Retina (tissue), 1 donor: ENCODE measurements around the gene UVRAG.
A peak's percentile ranks its signal among the peaks of the same experiment; 100 is the strongest.
"Not testable (repeated sequence)": the region's sequence is repeated elsewhere in the genome, so short reads cannot be mapped to it uniquely, and the experiment has no call there.

Experiments used
- DNase-seq: peaks from one replicate; pipeline ENCODE4 v3.0.0-alpha.2; 2016

Gene UVRAG

DNA sequence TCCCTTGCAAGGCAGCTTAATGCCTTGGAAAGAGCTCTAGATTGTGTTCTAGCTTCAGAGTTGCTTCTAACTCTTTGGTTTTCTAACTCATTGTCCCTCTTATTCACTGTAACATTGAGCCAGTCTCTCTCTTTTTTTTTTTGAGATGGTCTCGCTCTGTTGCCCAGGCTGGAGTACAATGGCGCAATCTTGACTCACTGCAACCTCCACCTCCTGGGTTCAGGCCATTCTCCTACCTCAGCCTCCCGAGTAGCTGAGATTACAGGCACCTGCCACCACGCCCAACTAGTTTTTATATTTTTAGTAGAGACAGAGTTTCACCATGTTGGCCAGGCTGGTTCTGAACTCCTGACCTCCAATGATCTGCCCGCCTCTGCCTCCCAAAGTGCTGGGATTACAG is 266.1 kb downstream of the UVRAG start:
- not testable (repeated sequence) for DNase-seq

DNA sequence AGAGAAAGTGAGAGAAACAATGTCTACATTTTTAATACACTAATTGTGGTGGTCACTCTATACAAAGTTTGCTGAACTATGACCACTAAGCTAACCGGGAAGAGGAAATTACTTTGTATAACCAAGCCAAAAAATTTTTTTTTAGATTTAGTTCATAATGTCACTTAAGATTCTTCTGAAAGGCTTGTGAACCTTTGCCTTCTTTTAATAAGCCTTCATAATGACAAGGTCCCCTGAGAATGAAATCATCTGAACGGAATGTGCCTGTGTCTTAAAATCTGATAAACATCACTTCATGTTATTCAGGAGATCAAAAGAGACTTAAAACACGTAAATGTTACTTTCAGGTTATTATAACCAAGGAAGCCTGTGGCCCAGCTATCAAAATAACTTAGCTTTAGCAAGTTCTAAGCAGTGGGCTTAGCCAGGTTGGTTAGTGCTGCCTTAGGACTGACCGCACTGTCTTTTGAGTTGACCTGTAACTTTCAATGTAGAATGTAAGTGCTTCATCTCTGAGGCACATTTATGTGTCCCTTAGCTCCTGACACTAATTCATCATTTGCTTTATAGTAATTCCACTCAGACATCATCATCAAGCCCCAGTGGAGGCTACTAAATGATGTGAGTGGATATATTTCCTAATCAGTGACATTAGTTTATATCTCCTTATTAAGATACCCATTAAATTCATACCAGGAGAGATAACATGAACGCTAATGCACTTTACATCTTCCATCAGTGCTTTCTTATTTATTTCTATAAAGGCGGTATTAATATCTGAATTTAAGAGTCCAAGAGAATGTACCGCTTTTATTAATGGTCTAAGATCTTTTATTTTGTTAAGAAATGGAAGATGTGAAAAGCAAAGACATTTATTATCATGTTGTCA is 268.8 kb downstream of the UVRAG start:
- no peak for DNase-seq

DNA sequence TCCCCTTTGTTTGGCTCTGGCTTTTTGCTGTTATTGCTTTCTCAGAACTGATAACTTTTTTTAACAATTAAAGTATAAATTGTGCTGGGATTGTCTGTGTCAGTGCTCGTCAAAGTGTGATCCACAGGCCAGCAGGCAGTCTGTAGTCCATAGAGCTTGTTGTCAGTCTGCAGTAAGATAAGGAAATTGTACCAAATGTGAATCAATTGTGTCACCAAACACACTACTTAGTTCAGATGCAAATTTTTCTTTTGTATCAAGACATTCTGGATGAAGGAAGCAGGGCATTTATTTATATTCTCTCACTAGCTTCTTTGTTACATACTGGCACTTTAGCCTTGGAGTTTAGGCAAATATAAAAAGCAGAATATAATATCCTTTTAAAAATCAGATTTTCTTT is 270.3 kb downstream of the UVRAG start:
- no peak for DNase-seq

- no peak for DNase-seq
These were observed 272.0 kb downstream of the UVRAG start for GRCh38 chr11:76086743-76087635.

DNA sequence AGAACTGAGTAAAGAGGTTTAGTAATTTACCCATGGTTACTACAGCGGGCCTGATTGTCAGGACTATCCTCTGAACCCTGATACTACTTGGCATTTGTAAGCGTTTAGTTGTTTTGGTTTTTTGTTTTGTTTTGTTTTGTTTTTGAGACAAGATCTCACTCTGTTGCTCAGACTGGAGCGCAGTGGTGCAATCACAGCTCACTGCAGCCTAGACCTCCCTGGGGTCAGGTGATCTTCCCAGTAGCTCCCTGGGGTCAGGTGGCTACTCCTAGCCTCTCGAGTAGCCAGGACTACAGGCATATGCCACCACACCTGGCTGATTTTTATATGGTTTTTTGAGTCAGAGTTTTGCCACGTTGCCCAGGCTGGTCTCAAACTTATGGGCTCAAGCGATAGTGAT is 272.7 kb downstream of the UVRAG start:
- no peak for DNase-seq

DNA sequence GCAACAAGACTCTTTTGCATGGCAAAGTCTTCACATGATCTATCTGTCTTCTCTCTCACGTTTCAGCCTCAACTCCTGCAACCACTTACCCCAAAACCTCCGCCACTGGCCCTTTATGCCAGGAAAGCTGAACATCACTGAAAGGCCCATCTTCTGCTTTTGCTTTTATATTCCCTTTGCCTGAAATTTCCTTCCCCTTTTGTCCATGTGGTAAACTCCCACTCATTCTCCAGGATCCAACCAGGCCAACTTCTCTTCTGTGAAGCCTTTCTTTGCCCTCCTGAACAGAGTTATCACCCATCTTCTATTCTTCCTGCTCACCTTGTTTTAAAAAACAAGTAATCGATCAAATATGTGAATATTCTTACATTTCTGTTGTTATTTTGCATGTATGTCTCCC is 273.5 kb downstream of the UVRAG start:
- no peak for DNase-seq

GRCh38 chr11:76090174-76090573 is 275.2 kb downstream of the UVRAG start:
- no peak for DNase-seq

GRCh38 chr11:76090821-76091220 is 275.8 kb downstream of the UVRAG start:
- DNase-seq, result no peak

- no peak for DNase-seq
These were observed 279.7 kb downstream of the UVRAG start for GRCh38 chr11:76094740-76095139.

DNA sequence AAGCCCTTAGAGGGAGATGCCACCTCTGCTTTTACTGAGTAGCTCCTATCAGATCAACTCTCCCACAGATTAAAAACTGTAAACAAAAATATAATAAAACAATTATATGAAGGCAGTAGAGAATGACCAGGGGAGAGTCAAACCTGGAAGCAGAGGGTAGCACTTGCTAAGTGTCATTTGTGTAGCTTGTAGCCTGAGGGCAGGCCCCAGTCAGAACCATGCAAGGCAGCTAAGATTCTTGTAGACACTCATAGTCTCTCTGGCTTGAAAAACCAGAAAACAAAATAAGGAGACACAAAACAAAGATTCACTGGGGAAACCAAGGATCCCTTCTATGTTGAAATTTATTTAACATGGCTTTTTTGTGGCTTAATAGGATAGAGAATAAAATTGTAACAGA is 280.9 kb downstream of the UVRAG start:
- DNase-seq, result no peak

GRCh38 chr11:76096552-76096951 is 281.5 kb downstream of the UVRAG start:
- DNase-seq, result no peak

- no peak for DNase-seq
These were observed 287.8 kb downstream of the UVRAG start for GRCh38 chr11:76102802-76103201.

- DNase-seq, result no peak
These were observed 288.4 kb downstream of the UVRAG start for GRCh38 chr11:76103460-76103859.

GRCh38 chr11:76104285-76104684 is 289.3 kb downstream of the UVRAG start:
- no peak for DNase-seq

DNA sequence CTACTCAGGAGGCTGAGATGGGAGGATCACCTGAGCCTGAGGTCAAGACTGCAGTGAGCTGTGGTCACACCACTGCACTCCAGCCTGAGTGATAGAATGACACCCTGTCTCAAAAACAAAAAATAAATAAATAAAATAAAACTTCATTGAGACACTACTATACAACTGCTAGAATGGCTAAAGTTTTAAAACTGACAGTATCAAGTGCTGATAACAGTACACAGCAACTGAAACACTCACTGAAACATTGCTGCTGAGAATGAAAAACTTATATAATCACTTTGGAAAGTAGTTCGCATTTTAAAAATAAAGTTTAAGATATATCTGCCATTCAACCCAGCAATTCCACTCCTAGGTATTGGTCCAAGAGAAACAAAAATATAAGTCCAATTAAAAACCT is 290.6 kb downstream of the UVRAG start:
- no peak for DNase-seq

DNA sequence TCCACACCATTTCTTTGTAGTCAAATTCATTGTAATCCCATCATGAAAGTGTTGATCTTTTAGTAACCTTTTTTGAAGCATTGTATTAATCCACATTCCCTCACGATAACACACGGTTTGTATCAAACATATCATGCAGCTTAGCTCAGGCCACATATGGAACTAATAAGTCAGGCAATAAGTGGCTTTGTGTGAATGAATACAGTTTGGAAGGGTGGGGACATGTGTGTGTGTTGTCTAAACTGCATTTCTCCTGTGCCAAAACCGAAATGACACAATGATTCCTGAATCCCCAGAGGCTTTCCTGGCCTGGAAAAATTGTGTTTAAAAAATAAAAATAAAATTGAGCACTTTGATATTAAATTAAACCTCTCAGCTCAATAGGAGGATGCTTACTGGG is 293.0 kb downstream of the UVRAG start:
- DNase-seq, result no peak

DNA sequence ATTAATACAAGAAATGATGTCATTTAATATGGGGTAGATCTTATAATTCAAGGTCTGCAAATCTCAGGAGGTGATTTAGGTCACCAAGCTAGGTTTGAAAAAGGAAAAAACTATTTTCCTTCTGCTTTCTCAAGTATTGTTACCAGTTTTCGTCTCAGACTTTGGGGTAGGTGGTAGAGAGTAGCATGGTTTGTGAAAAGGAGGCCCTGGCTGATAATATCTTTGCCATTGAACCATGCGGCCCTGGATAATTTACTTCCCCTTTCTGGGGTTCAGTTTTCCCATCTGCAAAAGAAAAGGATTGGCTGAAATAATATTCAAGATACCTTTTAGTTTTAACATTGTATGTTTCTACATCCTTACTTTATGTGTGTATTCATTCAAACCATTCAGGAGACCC is 299.2 kb downstream of the UVRAG start:
- DNase-seq, result no peak

- no peak for DNase-seq
These were observed 300.5 kb downstream of the UVRAG start for GRCh38 chr11:76115555-76115954.

GRCh38 chr11:76119032-76119431 is 304.0 kb downstream of the UVRAG start:
- DNase-seq, result no peak

GRCh38 chr11:76119779-76120178 is 304.8 kb downstream of the UVRAG start:
- no peak for DNase-seq

- DNase-seq, result peak; percentile 12
These were observed 305.6 kb downstream of the UVRAG start for GRCh38 chr11:76120513-76121101.

DNA sequence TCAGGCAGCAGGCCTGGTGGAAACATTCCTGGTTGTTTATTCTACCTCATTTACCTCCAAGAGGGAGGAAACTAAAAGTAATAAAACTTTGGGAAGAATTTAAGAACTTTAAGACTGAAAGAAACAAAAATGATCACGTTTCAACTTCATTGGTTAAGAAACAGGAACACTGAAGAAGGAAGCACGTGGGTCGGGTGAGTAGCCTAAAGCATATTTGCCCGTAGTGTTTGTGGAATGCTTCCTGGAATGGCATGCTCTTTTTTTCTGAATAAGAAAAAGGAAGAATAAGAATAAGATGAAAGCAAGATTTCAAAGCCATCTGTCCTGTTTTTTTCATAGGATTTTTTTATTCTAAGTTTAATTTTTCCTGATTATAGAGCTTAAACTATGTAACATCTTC is 308.2 kb downstream of the UVRAG start:
- no peak for DNase-seq
